HepG2 (cell line): ENCODE data around the gene CCDC73. TPM values are rescaled to one million over a fixed set of nuclear protein-coding genes. Genes with fewer than 3 reads are reported as not detected.

Experiments used
- ELF4 ChIP-seq: sonication (generic); formaldehyde crosslinking; IDR thresholded peaks from 2 replicates; pipeline ENCODE4 v1.5.0; 2020; ENCODE audit warnings: missing genetic modification reagents, mild to moderate bottlenecking, moderate library complexity, borderline replicate concordance
- ETV5 ChIP-seq: IDR thresholded peaks from 2 replicates; pipeline ENCODE4 v1.6.1; 2018; ENCODE audit warnings: missing biosample characterization, missing genetic modification reagents, inconsistent platforms, borderline replicate concordance
- IRX3 ChIP-seq: sonication (generic); formaldehyde crosslinking; IDR thresholded peaks from 2 replicates; pipeline ENCODE4 v1.8.1; 2023; ENCODE audit warnings: mild to moderate bottlenecking, low read depth, missing genetic modification reagents, borderline replicate concordance
- KDM5A ChIP-seq: fragments of 200-600 bp; sonication (generic); IDR thresholded peaks from 2 replicates; pipeline ENCODE4 v1.7.0; 2018; ENCODE audit warnings: antibody characterized with exemption, mild to moderate bottlenecking, low read length, borderline replicate concordance
- POGZ ChIP-seq: sonication (generic); formaldehyde crosslinking; IDR thresholded peaks from 2 replicates; pipeline ENCODE4 v1.4.0; 2020; ENCODE audit warnings: mild to moderate bottlenecking, missing genetic modification reagents
- SATB2 ChIP-seq: sonication (generic); formaldehyde crosslinking; IDR thresholded peaks from 2 replicates; pipeline ENCODE4 v1.5.0; 2020; ENCODE audit warnings: missing genetic modification reagents
- SIX4 ChIP-seq: sonication (generic); formaldehyde crosslinking; IDR thresholded peaks from 2 replicates; pipeline ENCODE4 v1.4.0; 2020; ENCODE audit warnings: missing genetic modification reagents
- SOX13 ChIP-seq, 3 experiments: fragments of 450-650 bp in 1 of 3; sonication (generic) in 1 of 3; formaldehyde crosslinking in 1 of 3; IDR thresholded peaks in 2 of 3; conservative IDR thresholded peaks in 1 of 3; 2 replicates each; pipeline versions ENCODE4 v1.5.0 to v1.6.1; 2016 to 2020; ENCODE audit warnings: antibody characterized with exemption in 1 of 3, mild to moderate bottlenecking in 1 of 3, missing compliant biosample characterization in 1 of 3, missing genetic modification reagents in 1 of 3, moderate library complexity in 1 of 3
- ZNF225 ChIP-seq: sonication (generic); formaldehyde crosslinking; IDR thresholded peaks from 2 replicates; pipeline ENCODE4 v1.4.0; 2020; ENCODE audit warnings: mild to moderate bottlenecking, missing genetic modification reagents
- ZNF232 ChIP-seq: sonication (generic); formaldehyde crosslinking; IDR thresholded peaks from 2 replicates; pipeline ENCODE4 v1.4.0; 2020; ENCODE audit warnings: missing genetic modification reagents, borderline replicate concordance
- ZNF780A ChIP-seq: sonication (generic); formaldehyde crosslinking; IDR thresholded peaks from 2 replicates; pipeline ENCODE4 v1.8.0; 2022; ENCODE audit warnings: mild to moderate bottlenecking, missing genetic modification reagents, moderate library complexity
- ZNF782 ChIP-seq: sonication (generic); formaldehyde crosslinking; IDR thresholded peaks from 2 replicates; pipeline ENCODE4 v1.4.0; 2020; ENCODE audit warnings: missing genetic modification reagents, mild to moderate bottlenecking, borderline replicate concordance
- polyA plus RNA-seq, 8 experiments: library from polyadenylated mRNA; depleted of rRNA in 3 of 8; stranded (reverse) in 7 of 8; unstranded in 1 of 8; fragments of >200 nt; fragmentation: Illumina TruSeq in 4 of 8; extraction: Trizol in 4 of 8; gene quantifications; 2 replicates each; pipeline versions ENCODE4 v1.2.1 to v1.2.3, GENCODE V29; 2011 to 2016; ENCODE audit warnings: low read depth in 4 of 8, missing spikeins in 1 of 8, mixed read lengths in 1 of 8; ENCODE audit not compliant: insufficient read depth in 1 of 8
- total RNA-seq, 5 experiments: library from RNA; depleted of rRNA; stranded (reverse); fragments of >200 nt; fragmentation: Illumina TruSeq; extraction: Trizol; gene quantifications; 2 replicates each; pipeline ENCODE4 v1.2.3, GENCODE V29; 2016; ENCODE audit warnings: low read depth in 1 of 5
- TF ChIP-seq, protein P1 (sequence below): sonication (generic); formaldehyde crosslinking; IDR thresholded peaks from 2 replicates; pipeline ENCODE4 v1.8.1; 2023; ENCODE audit warnings: mild to moderate bottlenecking, moderate library complexity, missing genetic modification reagents
- TF ChIP-seq, protein P2 (sequence below): sonication (generic); formaldehyde crosslinking; IDR thresholded peaks from 2 replicates; pipeline ENCODE4 v1.4.0; 2020; ENCODE audit warnings: mild to moderate bottlenecking, missing genetic modification reagents
- TF ChIP-seq, protein P3 (sequence below): sonication (generic); formaldehyde crosslinking; IDR thresholded peaks from 2 replicates; pipeline ENCODE4 v1.4.0; 2020; ENCODE audit warnings: missing genetic modification reagents
- TF ChIP-seq, protein P4 (sequence below): sonication (generic); formaldehyde crosslinking; IDR thresholded peaks from 2 replicates; pipeline ENCODE4 v1.9.0; 2021; ENCODE audit warnings: missing genetic modification reagents, mild to moderate bottlenecking, borderline replicate concordance
- TF ChIP-seq, protein P5 (sequence below): fragments of 450-650 bp; IDR thresholded peaks from 2 replicates; pipeline ENCODE4 v1.6.1; 2017

CCDC73 gene
- total and polyA plus RNA-seq, 2 of the 13 experiments (the other 11 are each of a cell fraction or from before 2014, with no cell fraction given): 0.01 to 0.11 TPM

DNA sequence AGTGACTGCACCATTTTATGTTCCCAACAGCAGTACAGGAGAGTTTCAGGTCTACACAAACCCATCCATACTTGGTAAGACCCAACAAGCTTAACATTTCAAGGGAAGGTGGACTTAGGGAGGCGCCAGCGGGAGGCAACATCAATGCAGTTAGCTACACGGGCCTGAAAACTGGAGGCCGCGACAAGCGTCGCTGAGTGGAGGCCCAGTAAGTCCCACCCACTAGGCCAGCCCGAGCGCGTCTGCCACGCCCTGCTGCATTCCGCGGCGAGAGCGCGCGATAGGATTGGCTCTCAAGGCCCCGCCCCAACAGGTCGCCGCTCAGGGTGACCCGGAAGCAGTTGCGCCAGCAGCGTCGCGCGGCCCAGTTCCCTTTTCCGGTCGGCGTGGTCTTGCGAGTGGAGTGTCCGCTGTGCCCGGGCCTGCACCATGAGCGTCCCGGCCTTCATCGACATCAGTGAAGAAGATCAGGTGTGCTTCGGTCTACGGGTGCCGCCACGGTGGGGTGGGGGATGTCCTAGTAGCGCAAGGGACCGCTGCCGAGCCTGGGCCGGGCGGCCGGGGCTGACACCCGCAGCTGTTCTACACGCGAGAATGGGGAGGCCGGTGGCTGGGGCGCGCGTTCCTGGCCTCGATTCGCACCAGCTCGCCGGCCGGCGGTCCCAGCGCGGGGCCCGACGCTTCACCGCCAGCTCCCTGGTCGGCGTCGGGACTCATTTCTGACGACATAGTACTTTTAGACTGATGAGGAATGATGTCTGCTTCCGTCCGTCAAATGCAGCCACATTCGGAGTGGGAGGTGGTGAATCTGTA, 210.8 kb downstream of the CCDC73 start, which contains the start of gene EIF3M (continued):
- TF ChIP-seq SIX4 (CRISPR knock-in tag): 0 out of 2 replicates have a peak, but pooled peaks have one; percentile 28
- TF ChIP-seq, protein P1, sequence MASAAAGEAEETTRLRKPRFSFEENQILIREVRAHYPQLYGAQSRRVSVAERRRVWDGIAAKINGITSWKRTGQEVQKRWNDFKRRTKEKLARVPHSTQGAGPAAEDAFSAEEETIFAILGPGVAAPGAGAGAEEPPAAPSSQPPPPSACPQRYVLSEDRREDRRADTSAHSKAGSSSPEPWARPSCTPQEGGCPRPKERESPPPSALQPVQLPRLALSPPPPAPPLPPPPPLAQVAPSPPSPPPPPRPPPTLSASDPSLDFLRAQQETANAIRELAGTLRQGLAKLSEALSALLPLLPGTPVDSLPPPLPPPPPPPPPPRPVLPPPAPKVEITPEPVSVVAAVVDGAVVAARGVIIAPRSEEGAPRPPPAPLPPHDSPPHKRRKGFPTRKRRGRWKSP (CRISPR knock-in tag): 0 out of 2 replicates have a peak, but pooled peaks have one; percentile 23
- TF ChIP-seq SOX13 (IDR thresholded peaks at IDR 0.05): no peak
- peak in 1 of 2 experiments; percentile 55; a peak in 1 of 4 replicates for TF ChIP-seq SOX13 (CRISPR knock-in tag; conservative IDR thresholded peaks at IDR 0.05 in 1 of 2, IDR thresholded peaks at IDR 0.05 in 1 of 2)
- TF ChIP-seq, protein P2, sequence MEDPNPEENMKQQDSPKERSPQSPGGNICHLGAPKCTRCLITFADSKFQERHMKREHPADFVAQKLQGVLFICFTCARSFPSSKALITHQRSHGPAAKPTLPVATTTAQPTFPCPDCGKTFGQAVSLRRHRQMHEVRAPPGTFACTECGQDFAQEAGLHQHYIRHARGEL: no peak
- TF ChIP-seq ZNF225 (CRISPR knock-in tag): peak; percentile 93; the same call in 1 of the 2 replicates
- peak; percentile 72; the same call in 1 of the 2 replicates for TF ChIP-seq ZNF232
- peak; percentile 73 for TF ChIP-seq SATB2
- no peak for TF ChIP-seq ZNF780A
- no peak; the same call in 1 of the 2 replicates for TF ChIP-seq ZNF782
- TF ChIP-seq, protein P3, sequence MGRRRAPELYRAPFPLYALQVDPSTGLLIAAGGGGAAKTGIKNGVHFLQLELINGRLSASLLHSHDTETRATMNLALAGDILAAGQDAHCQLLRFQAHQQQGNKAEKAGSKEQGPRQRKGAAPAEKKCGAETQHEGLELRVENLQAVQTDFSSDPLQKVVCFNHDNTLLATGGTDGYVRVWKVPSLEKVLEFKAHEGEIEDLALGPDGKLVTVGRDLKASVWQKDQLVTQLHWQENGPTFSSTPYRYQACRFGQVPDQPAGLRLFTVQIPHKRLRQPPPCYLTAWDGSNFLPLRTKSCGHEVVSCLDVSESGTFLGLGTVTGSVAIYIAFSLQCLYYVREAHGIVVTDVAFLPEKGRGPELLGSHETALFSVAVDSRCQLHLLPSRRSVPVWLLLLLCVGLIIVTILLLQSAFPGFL (CRISPR knock-in tag): 0 out of 2 replicates have a peak, but pooled peaks have one; percentile 85
- TF ChIP-seq ELF4 (CRISPR knock-in tag): peak; percentile 74; the same call in 1 of the 2 replicates
- peak; percentile 100 for TF ChIP-seq POGZ (CRISPR knock-in tag)
- TF ChIP-seq, protein P4, sequence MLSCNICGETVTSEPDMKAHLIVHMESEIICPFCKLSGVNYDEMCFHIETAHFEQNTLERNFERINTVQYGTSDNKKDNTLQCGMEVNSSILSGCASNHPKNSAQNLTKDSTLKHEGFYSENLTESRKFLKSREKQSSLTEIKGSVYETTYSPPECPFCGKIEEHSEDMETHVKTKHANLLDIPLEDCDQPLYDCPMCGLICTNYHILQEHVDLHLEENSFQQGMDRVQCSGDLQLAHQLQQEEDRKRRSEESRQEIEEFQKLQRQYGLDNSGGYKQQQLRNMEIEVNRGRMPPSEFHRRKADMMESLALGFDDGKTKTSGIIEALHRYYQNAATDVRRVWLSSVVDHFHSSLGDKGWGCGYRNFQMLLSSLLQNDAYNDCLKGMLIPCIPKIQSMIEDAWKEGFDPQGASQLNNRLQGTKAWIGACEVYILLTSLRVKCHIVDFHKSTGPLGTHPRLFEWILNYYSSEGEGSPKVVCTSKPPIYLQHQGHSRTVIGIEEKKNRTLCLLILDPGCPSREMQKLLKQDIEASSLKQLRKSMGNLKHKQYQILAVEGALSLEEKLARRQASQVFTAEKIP (CRISPR knock-in tag): no peak
- peak; percentile 81; the same call in 1 of the 2 replicates for TF ChIP-seq IRX3 (CRISPR knock-in tag)
- TF ChIP-seq, protein P5, sequence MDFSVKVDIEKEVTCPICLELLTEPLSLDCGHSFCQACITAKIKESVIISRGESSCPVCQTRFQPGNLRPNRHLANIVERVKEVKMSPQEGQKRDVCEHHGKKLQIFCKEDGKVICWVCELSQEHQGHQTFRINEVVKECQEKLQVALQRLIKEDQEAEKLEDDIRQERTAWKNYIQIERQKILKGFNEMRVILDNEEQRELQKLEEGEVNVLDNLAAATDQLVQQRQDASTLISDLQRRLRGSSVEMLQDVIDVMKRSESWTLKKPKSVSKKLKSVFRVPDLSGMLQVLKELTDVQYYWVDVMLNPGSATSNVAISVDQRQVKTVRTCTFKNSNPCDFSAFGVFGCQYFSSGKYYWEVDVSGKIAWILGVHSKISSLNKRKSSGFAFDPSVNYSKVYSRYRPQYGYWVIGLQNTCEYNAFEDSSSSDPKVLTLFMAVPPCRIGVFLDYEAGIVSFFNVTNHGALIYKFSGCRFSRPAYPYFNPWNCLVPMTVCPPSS: no peak
- peak; percentile 84 for TF ChIP-seq ETV5 (CRISPR knock-in tag)
- peak; percentile 80; the same call in 1 of the 2 replicates for TF ChIP-seq KDM5A
